ENCODE data around the gene GCN1.

Gene GCN1

DNA sequence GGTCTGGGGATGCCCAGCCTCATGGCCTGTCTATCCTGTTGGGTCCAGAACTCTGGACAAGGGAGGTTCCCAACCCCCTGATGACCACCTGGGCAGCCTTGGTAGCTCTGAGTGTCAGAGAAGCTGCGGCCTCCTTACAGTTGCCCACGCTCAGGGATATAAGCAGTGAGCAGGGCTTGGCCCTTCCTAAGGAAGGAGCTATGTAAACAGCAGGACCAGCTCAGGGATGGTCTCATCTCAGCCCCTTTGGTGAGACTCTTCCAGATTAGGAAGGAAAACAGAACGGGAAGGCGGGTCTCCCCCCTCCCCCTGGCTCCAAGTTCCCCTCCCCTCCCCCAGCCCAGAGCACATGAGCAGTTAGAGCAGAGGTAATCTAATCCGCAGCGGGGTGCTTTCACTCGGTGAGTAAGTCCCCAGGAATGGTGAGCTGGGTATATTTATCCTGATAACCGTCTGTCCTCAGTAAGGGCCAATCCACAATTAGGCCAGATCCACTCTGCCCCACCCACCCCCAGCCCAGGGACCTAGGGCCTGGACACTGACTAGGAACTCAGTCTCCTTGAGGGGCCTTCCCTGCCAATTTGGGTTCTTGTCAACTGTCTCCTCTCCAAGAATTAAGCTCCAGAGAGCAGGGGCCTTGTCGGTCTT, 35.9 kb upstream of the GCN1 start:
- in situ Hi-C loops (cut with MboI; ENCODE audit: low sequenced_read_pairs): no loop called here

DNA sequence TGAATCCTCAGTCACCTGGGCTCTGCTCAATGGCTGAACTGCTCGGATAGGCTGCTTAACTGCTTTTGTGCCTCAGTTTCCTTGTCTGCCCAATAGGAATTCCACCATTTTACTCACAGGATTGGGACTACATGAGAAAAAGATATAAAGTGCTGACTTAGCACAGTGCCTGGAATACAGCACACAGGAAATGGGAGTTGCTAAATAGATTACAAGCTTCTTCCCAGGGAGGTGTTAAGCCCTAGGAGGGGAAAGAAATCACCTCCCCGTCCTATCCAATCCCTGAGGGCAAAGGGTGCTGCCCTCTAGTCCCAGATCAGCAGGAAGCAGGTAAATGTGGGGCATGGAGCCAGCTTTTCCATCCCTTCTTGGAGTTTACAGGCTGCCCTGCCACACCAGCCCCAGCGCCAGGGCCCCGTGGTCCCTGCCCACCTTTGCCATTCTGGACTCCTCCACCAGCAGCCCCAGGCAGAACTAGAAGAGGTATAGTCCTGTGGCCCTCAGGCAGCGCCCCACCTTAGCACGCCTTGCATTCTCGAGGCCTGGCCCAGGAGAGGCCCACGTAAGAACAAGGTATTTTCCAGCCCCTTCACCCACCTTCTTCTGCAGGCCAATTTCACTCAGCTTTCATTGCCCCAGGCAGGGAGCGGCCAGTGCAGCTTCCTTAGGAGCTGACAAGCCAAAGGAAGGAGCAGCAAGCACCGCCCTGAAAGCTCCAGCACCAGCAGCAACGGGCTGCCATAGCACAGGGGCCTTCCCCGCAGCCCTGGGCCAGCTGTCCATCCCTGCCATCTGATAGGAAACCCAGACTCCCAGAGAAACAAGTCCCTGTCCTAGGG, 35.2 kb upstream of the GCN1 start:
- in situ Hi-C loops (cut with MboI; ENCODE audit: low sequenced_read_pairs): no loop called here

DNA sequence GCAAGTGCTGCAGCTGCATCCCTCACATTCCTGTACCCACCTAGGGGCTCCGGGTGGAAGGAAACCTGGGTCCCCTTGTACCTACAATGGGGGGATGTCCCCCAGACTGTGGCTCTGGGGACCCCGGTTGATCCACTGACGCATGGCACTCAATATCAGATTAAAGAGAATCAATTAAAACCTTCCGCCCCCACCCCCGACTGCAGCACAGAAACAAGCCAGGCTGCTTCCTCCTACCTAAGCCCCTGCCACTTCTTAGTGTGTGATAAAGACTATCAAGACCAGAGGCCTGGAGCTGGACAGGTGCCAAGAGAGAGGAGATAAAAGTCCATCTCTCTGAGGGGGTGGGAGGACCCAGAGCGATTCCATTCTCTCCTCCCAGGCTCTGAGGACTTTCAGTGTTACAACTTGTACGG, 34.6 kb upstream of the GCN1 start:
- in situ Hi-C loops (cut with MboI; ENCODE audit: low sequenced_read_pairs): no loop called here

DNA sequence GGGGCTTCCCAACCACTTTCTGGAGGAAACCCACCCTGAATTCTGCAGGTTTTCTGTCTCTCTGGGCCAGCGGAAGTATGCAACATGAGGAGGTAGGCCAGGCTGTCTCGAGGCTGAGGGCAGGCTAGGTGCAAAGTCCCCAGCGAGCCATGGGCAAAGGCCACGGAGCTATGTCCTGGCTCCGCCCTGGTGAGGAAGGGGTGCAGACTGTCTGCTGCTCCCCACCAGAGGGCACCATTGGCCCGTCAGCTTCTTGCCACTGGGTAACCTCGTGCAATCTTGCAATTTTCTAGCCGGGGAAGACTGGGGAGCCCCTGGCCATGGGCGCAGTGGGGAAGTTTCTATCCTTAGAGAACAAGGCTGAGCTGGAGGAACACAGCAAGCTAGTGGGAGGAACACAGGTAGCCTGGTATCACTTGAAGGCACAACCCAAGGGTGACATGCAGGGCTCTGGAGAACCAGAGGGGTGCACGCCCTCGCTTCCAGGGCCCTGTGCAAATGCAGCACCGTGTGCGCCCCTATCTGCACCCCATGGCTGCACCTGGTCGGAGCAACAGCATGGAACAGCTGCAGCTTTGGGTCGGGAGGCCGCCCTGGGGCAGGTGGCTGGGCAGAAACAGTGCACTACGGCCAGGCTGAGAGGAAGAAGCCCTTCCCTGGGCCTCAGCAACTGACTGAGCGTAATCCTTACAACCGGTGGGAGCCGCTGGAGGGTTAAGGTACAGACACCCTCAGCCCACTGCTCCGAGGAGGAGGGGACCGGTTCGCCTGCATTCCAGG, 34.0 kb upstream of the GCN1 start:
- in situ Hi-C loops (cut with MboI; ENCODE audit: low sequenced_read_pairs): no loop called here

DNA sequence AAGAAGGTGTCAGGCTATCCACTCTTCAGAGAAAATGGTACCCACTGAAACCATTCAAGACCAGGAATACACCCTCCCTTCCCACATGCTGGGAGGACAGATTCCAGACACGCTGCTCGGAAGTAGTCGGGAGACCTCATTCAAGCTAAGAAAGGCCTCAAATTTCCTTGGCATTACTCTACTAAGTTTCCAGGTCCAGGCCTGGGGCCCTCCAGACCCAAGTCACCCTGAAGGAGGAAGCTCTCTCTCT, 33.5 kb upstream of the GCN1 start:
- in situ Hi-C loops (cut with MboI; ENCODE audit: low sequenced_read_pairs): no loop called here

DNA sequence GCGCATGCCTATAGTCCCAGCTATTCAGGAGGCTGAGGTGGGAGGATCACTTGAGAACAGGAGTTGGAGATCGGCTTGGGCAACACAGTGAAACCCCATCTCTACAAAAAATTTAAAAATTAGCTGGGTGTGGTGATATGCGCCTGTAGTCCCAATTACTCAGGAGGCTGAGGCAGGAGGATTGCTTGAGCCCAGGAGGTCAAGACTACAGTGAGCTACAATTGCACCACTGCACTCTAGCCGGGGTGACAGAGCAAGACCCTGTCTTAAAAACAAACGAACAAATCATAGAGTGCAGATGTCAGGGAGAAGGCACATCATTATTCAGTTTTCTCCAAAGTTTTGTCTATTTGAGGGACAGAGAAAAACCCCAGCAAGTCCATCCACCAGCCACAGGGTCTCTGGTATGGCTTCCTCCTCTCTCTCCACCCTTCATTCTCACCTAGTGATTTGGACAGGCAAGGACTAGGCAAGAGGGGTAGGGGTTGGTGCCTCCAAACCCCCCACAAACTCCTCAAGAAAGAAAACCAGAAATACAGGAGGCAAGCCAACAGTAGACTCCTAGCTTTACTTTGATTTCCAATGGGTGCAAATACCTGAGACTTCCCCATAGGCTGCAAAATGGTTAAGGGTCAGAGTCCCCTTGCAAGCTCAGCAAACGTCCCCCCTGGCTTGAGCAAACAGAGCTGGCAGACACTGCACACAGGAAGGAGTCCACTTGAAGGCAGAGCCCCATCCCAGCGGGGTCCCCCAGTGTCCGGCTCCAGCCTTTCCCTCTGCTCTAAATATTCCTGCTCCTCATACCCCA, 32.9 kb upstream of the GCN1 start:
- in situ Hi-C loops (cut with MboI; ENCODE audit: low sequenced_read_pairs): no loop called here

DNA sequence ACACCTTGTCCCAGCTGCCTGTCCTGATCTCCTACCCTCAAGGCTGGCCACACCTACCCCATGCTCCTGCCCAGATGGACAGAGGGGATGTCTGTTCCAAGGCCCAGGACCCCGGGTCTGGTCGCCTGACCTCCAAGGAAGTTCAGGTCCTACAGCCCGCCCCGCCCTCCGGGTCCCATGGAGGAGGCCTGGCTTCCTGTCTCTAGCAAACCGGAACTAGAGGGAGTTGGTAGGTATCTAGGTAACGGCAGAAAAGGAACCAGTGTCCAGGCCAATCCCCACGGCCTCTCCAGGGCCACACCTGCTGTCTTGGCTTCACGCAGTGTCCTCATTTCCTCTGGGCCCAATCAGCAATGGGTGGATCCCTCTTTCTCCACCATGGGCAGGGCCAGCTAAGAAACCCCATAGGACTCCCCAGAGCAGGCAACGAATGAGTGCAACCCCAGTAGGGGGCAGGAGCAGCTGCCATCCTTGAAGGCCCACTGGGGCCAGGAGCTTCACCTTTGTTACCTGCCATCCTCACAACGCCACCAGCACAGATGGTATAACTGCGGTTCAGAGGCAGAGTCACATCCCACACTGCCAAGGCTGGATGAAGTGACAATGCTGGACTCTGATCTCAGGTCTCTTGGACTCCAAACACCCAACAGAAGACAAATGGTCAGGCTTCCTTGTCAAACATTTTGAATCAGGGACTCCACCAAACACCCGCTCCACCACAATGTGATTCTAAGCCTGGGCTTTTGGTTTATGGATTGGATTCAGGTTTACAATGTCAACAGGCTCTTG, 31.5 kb upstream of the GCN1 start:
- in situ Hi-C loops (cut with MboI; ENCODE audit: low sequenced_read_pairs): no loop called here

DNA sequence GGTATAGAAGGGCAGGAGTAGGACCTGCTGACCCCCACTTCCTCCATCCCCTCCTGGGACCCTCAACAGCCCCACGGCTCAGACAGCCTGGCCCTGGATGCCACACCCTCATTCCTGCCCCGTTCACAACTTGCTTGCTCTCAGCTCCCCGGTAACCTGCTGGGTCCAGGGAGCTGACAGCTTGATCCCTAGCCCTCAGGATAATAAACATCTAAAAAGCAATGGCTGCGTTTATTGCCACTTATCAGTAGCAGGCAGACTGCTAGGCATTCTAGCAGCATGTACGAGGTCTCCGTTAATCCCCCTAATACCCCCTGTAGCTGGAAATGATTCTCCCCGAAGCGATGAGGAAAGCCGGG, 30.7 kb upstream of the GCN1 start:
- in situ Hi-C loops (cut with MboI; ENCODE audit: low sequenced_read_pairs): no loop called here

DNA sequence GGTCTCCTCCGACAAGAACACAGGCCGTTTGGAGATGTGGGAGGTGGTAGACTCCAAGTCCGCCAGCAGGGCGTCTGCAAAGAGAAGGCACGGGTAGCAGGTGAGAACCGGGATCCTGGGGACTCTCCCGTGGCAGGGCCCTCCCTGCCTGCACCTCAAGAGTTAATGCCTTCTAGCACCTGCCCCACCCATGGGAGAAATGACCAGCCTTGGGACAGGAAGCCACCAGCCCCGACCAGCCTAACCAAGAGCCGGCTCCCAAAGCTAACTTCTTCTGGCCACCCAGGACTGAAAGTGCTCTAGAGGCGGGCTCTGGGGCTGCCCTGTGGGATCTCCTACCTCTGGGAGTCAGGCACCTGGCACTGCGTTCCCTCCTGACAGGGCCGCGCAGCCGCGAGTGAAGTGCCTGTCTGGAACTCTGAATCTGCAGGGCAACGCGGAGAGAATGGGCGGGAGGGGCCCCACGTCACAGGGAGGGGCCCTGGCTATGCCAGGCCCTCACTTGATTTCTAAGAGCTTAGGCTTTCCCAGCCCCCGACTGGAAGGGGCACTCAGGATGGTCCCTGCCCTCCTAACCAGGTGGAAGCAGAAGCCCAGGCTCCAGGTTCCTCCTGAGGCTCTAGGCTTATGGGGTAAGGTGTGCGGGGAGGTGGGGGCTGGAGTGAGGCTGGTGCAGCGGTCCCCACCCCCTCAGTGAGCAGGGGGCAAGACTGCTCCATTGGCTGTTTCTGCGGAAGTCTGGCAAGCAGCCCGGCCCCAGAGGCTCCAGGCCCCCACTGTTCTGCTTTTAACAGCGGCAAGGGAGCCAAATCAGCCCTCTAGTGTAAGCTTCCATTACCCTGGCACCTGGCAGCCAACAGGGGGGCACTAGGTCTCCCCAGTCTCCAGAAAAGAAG, 30.0 kb upstream of the GCN1 start:
- in situ Hi-C loops (cut with MboI; ENCODE audit: low sequenced_read_pairs): no loop called here

DNA sequence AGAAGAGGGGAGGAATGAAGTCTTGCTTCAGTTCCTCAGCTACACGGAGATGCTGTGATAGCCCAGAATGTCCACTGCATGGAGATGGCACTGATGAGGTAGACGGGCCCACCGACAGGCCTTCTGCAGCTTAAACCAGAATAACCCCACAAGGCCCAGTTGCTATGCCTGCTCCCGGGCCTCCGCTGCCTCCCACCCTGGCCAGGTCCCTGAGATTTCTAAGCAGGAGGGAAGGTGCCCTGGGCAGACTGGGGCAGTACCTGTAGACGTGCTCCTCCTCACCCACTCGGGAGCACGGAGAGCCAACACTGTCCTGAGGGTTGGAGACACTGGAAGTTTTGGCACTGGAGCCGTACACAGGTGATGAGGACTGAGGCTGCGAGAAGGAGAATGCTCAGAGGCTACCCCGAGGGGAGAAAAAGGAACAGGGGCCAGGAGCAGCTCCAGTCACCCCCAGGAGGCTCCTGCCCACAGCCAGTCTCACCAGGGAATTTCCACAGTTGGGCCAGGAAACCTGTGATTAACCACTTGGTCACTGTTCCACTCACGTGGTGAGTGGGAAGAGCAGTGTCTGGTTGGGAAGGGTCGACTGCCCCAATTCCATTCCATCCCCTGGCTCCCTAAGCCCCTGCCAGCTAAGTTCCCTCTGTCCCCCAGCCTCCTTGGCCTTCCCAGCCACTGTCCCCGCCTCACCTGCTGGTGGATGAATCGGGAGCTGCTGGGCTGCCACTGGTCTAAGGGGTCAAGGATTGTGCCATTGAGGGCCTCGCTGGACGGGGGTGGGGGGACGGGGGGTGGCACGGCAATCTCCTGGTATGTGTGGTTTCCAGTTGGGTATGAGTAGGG, 29.2 kb upstream of the GCN1 start:
- in situ Hi-C loops (cut with MboI; ENCODE audit: low sequenced_read_pairs): no loop called here

DNA sequence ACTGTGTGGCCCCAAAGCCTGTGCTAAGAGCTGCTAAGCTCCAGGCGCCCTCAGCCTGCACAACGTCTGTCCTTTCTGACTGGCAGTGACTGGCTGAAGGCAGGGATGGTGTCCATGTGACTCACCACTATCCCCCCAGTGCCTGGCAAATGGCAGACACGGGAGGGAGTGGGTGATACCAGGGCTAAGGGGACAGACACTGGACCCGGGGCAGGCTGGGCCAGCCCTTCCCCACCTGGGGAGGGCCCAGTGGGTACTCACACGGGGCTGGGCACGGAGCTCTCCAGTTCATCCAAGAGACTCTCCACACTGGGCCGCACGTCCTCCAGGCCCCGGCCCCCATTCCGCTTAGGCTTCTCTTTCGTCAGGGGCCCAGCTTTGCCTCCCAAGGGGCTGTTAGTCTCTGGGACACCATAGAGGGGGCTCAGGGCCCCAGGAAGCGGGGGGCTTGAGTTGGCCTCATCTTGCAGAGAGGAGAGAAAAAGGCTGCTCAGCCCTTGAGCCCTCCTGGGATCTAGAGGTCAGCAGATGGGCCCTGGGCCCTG, 27.8 kb upstream of the GCN1 start:
- in situ Hi-C loops (cut with MboI; ENCODE audit: low sequenced_read_pairs): no loop called here

DNA sequence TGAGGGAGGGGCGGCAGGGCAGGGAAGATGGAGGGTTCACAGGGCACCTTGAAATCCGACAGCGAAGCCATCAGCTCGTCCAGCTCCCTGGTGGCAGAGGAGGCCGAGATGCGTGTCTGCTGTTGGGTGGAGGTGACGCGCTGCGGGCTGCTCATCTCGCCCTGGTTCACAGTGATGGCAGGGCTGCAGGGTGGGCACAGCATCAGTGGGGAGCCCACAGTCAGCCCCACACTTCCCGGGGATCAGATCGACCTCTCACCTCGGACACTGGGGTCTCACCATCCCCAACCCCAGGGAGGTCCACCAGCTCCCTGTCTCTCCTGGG, 27.0 kb upstream of the GCN1 start:
- in situ Hi-C loops (cut with MboI; ENCODE audit: low sequenced_read_pairs): no loop called here

DNA sequence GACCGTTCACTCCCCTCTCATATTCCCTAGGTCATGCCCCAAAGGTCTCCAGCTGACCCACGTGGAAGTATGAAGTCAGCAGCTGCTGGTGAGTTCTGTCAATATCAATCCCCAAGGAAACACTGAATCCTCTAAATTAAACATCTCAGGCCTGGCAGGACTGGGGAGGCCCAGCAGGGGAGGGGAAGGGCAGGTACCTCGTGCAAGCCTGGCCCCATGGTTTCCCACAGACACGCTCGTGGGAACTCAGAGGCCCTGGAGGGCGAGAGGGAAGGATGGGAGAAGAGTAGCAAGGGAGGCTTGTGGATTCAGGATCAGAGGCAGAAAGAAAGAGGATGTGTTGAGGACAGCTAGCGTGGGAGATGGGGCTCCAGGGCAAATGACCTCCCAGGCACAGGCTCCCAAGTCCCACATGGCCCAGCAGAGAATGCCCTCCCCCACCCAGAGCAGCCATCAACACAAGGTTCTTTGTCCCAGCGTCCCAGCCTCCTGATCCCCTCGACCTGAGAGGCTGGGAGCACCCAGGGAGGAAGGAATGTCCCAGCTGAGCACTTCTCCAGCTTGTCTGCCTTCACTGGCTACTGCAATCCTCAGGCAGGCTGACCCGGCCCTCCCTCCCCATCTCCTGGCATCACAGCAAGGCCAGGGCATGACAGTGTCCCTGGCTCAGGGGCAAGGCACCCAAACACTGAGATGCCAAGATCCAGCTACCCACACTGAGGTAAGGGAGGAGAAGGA, 26.5 kb upstream of the GCN1 start:
- in situ Hi-C loops (cut with MboI; ENCODE audit: low sequenced_read_pairs): no loop called here

DNA sequence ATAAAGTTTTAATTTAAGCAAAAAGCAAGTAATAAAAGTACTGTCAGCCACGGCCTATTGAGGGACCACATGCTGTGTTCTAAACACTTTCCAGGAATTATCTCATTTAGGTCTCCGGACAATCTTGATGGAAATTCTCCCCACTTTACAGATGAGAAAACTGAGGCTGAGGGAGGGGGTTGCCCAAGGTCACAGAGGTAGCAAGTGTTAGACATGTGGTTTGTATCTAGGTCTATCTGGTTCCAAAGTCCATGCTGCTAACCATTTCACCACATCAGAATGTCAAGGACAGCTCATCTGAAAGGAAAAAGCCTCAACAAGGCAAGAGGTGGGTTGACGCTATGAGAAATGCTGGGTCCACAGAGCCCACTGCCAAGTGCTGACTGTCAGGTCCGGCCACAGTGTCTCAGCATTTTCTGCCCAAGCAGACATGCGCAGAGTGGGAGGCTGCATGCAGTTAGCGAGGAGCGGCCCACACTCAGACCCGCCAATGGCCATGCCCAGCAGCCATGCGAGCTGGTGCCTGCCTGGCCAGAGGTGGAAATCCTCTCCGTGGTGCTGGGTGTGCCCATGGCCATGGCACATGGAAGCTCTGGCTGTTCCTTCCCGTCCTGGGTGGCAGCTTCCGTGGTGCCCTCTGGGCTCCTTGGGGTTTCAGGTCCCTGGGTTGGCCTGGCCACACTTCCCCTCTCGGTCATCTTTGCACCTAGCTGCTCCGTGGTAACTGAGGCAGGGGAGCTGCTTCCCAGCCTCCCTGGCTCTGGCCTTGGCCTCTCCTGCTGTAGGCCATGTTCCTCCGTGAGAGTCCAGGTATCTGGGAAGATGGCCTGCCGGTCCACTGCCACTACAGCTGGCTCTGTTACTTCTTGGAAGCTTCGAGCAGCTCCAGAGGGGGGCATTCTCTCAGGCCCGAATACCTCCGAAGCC, 24.4 kb upstream of the GCN1 start:
- in situ Hi-C loops (cut with MboI; ENCODE audit: low sequenced_read_pairs): no loop called here

DNA sequence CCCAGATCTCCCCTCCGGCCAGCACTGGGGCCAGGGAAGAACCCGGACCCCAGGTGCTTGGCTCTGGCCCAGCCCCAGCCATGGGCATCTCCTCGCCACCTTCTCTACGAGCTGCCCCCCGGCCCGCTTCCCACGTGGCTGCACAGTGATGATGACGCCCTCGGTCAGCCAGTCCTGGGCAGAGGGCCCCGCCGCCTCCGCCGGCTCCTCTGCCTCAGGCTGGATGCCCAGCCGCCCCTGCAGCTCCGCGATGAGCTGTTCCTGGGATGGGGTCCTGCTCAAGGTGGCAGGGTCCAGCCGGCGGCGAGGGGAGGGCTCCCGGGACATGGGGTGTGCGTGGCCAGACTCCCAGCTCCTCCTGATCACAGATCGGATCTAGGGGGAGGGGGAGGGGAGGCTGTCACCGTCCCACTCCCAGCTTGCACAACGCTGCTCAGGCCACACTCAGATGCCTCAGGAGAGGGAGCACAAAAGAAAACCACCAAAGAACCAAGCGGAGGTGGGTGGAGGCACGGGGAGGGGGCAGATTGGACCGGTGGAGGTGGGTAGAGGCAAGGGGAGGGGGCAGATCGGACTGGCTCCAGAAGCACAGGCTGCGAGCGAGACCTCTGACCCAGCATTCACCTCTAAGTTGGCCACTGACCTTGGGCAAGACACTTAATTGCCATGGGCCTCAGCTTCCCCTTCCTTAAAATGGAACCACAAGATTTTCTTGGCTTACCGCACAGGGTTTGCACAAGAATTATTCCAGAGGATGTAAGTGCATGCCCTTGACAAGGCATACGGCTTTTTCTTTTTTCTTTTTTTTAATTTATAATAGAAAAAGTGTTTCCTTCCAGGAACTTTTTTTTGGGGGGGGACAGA, 22.5 kb upstream of the GCN1 start:
- in situ Hi-C loops (cut with MboI; ENCODE audit: low sequenced_read_pairs): no loop called here
